RWPE2 (cell line): ENCODE measurements around the gene DPP10.

Experiments
- ATAC-seq: fragments of 200-7000 bp; cut with Tn5 transposase; 3 replicates; pipeline ENCODE4 v1.9.1; 2021; ENCODE audit warnings: low read depth
- DNase-seq: peaks from one replicate; pipeline ENCODE4 v3.0.0-alpha.2; 2020; ENCODE audit warnings: low spot score
- H3K27ac ChIP-seq: fragments of 450-650 bp; 2 replicates; pipeline ENCODE4 v1.5.1; 2017; ENCODE audit warnings: mild to moderate bottlenecking; ENCODE audit not compliant: poor library complexity, severe bottlenecking
- H3K27me3 ChIP-seq: fragments of 250-450 bp; sonication (Bioruptor Pico); 2 replicates; pipeline ENCODE4 v1.5.1; 2021; ENCODE audit warnings: mild to moderate bottlenecking, moderate library complexity; ENCODE audit not compliant: insufficient read depth, poor library complexity, severe bottlenecking
- H3K36me3 ChIP-seq: fragments of 250-450 bp; sonication (Bioruptor Pico); 2 replicates; pipeline ENCODE4 v1.5.1; 2020; ENCODE audit warnings: low read depth, mild to moderate bottlenecking, moderate library complexity
- H3K4me1 ChIP-seq: fragments of 250-450 bp; sonication (Bioruptor Pico); 2 replicates; pipeline ENCODE4 v1.5.1; 2021; ENCODE audit warnings: mild to moderate bottlenecking, moderate library complexity; ENCODE audit not compliant: insufficient read depth, poor library complexity, severe bottlenecking
- H3K4me3 ChIP-seq: fragments of 250-450 bp; sonication (Bioruptor Pico); 2 replicates; pipeline ENCODE4 v1.5.1; 2021; ENCODE audit warnings: mild to moderate bottlenecking, moderate library complexity; ENCODE audit not compliant: severe bottlenecking
- H3K9me3 ChIP-seq: fragments of 250-450 bp; sonication (Bioruptor Pico); 2 replicates; pipeline ENCODE4 v1.5.1; 2021; ENCODE audit warnings: mild to moderate bottlenecking, moderate library complexity; ENCODE audit not compliant: severe bottlenecking
- TF ChIP-seq, protein P1 (sequence below): fragments of 450-650 bp; IDR thresholded peaks from one replicate; pipeline ENCODE4 v1.5.1; 2017; ENCODE audit warnings: mild to moderate bottlenecking, moderate library complexity; ENCODE audit not compliant: poor library complexity, severe bottlenecking

Gene DPP10

GRCh38 chr2:115443539-115444185, 1001.2 kb downstream of the DPP10 start:
- no peaks in the 10 kb centered on the region for H3K4me1 ChIP-seq
- H3K9me3 ChIP-seq: no peaks in the 10 kb centered on the region
- DNase-seq (no peak), ATAC-seq (no peak)
- TF ChIP-seq, protein P1, sequence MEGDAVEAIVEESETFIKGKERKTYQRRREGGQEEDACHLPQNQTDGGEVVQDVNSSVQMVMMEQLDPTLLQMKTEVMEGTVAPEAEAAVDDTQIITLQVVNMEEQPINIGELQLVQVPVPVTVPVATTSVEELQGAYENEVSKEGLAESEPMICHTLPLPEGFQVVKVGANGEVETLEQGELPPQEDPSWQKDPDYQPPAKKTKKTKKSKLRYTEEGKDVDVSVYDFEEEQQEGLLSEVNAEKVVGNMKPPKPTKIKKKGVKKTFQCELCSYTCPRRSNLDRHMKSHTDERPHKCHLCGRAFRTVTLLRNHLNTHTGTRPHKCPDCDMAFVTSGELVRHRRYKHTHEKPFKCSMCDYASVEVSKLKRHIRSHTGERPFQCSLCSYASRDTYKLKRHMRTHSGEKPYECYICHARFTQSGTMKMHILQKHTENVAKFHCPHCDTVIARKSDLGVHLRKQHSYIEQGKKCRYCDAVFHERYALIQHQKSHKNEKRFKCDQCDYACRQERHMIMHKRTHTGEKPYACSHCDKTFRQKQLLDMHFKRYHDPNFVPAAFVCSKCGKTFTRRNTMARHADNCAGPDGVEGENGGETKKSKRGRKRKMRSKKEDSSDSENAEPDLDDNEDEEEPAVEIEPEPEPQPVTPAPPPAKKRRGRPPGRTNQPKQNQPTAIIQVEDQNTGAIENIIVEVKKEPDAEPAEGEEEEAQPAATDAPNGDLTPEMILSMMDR: no peak
- no peak overlapping the region for H3K4me3 ChIP-seq
- no peaks in the 10 kb centered on the region for H3K36me3 ChIP-seq
- no peak overlapping the region for H3K27ac ChIP-seq
- H3K27me3 ChIP-seq: no peaks in the 10 kb centered on the region

DNA sequence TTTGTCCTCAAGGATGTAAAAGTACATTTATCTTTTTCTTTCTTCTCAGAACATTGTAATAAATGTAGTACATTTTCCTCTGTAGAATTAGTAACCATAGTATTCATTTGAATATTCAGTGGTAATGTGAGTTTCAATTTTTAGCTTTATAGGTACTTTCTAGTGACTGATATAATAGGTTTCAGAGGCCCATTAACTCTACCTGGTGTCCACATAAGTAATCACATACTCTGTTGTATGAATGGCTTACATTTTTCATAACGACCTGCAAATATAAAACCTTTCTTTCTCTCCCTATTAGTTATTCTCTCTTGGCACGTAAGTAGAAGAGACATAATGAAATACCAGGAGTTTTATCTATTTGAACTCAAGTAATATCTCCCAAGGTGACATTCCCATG, 1017.6 kb downstream of the DPP10 start:
- Histone ChIP-seq H3K27ac (no peak overlapping the region), H3K4me3 (no peak overlapping the region), H3K9me3 (no peaks in the 10 kb centered on the region), H3K27me3 (no peaks in the 10 kb centered on the region), H3K4me1 (no peaks in the 10 kb centered on the region), H3K36me3 (no peaks in the 10 kb centered on the region)
- ATAC-seq (no peak), DNase-seq (no peak)
- TF ChIP-seq, protein P1: no peak

DNA sequence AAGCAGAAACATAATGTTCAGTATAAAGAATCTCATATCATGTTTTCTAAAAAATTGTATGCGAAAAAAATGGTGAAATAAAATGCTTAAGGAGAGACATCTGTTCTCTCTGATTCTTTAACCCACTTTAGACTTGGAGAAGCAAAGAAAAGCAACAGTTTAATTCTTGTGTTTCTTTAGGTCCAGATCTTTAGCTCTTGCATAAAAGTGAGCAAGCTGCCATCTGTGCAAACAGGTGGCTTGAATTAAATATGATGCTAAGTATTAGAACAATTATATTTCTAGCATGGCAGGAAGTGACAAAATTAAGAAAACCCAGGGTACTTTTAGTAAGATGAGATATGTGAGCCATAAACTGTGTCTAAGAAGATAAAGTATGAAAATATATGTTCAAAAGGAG, 1038.3 kb downstream of the DPP10 start:
- no peaks in the 10 kb centered on the region for H3K27me3 ChIP-seq
- ATAC-seq (no peak), DNase-seq (no peak)
- H3K27ac ChIP-seq: no peak overlapping the region
- H3K4me1 ChIP-seq: no peaks in the 10 kb centered on the region
- H3K36me3 ChIP-seq: no peaks in the 10 kb centered on the region
- no peak overlapping the region for H3K4me3 ChIP-seq
- TF ChIP-seq, protein P1: no peak
- H3K9me3 ChIP-seq: no peaks in the 10 kb centered on the region

DNA sequence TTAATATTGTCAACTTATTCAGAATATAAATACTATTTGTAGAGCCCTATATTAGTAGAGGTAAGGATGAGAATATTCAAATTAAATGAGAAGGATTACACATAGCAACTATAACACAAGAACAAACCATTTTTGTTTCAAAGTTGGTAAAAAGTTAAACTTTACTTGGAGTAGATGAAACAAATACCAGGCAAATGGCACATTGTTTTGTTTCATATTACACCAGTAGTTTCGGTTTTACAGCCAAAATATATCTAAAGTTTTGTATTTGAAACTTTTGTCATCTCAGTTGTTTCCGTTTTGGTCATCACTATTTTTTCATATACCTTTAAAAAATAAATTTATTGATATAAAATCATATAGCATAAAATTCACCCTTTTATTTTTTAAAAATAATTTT, 1039.4 kb downstream of the DPP10 start:
- Histone ChIP-seq H3K9me3 (no peaks in the 10 kb centered on the region), H3K4me3 (no peak overlapping the region), H3K4me1 (no peaks in the 10 kb centered on the region), H3K27me3 (no peaks in the 10 kb centered on the region), H3K36me3 (no peaks in the 10 kb centered on the region), H3K27ac (no peak overlapping the region)
- ATAC-seq (no peak), DNase-seq (no peak)
- TF ChIP-seq, protein P1: no peak

DNA sequence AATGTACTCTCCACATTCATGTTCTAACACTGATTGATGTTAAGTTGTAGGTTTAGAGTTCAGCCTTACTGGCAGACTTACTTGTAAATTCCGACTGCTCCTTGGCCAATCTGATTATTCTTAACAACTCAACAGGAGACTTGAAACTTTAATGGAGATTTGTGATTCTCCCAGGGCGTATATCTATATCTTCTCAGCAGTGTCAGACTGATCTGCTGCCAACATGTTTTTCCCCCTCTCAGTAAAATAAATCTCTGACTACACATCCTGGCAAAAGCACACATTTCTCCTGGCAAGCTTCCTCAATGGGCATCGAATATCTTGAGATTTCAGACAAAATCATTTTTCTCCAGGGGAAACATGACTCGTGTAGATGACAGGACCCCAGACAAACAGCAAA, 1041.2 kb downstream of the DPP10 start:
- Histone ChIP-seq H3K27ac (no peak overlapping the region), H3K36me3 (no peaks in the 10 kb centered on the region), H3K4me3 (no peak overlapping the region), H3K27me3 (no peaks in the 10 kb centered on the region), H3K4me1 (no peaks in the 10 kb centered on the region), H3K9me3 (no peaks in the 10 kb centered on the region)
- DNase-seq (no peak), ATAC-seq (no peak)
- TF ChIP-seq, protein P1: no peak
